ENCODE results near the gene ABCA1.
"Not testable (repeated sequence)": the region's sequence is repeated elsewhere in the genome, so short reads cannot be mapped to it uniquely, and the experiment has no call there.

ABCA1 gene

DNA sequence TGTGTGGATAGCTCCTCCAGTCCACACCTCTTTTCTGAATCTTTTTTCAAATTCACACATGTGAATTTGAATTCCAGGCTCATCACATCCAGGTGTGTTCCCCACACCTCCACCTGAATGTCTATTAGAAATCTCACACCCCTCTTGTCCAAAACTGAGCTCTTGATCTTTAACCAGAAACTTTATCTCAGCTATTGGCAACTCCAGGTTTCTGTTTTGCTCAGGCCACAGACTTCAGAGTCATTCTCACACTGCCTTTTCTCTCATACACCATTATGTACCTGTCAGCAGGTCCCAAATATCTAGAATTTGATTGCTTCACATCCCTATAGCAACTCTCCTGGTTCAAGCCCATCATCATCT lies 152.4 kb downstream of the ABCA1 start:
- H3K27me3 ChIP-seq (ENCODE audit: insufficient read depth, low read length), result no peaks in the 10 kb centered on the region
- no peak overlapping the region for H3K9ac ChIP-seq (ENCODE audit: low read depth, low read length)
- H3K9me3 ChIP-seq (ENCODE audit: insufficient read depth, low read depth, low read length), result no peaks in the 10 kb centered on the region
- no peaks in the 10 kb centered on the region for H3K4me1 ChIP-seq (ENCODE audit: insufficient read depth, low read length)
- H3K27ac ChIP-seq (ENCODE audit: low read depth, low read length), result no peak overlapping the region
- no peaks in the 10 kb centered on the region for H3K36me3 ChIP-seq (ENCODE audit: insufficient read depth, low read length)
- no peak overlapping the region for H3K4me3 ChIP-seq (ENCODE audit: low read length)

DNA sequence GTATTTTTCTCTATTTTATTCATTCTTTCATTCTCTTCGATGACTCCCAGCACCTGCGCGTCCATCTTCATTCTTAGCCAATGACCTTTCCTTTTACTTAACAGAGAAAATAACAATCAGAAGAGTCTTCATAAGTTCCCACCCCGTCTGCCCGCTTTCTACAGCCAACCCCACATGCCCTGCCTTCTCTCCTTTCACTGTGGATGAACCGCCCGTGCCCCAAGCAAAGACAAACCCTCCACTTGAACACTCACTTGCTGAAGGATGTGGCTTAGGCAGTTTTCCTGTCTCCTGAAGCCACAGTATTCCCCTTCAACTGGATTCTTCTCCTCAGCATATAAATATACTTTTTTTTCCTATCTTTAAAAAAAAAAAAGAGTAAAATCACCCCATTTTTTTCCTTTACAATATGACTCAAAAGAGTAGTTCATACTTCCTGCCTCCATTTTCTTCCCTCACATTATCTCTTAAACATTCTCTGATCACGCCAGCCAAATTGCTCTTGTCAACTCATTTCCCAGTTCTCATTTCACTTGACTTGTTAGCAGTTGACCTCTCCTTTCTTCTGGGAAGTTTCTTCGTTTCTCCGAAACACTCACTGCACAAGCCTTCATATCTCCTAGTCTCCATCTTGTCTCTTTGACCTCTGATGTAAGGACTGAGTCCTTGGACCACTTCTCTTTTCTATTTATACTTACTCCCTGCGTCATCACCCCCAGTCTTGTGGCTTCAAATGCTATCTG lies 153.0 kb downstream of the ABCA1 start:
- Histone ChIP-seq H3K9me3 (ENCODE audit: insufficient read depth, low read depth, low read length) (no peaks in the 10 kb centered on the region), H3K36me3 (ENCODE audit: insufficient read depth, low read length) (no peaks in the 10 kb centered on the region), H3K27ac (ENCODE audit: low read depth, low read length) (no peak overlapping the region), H3K27me3 (ENCODE audit: insufficient read depth, low read length) (no peaks in the 10 kb centered on the region), H3K4me3 (ENCODE audit: low read length) (no peak overlapping the region), H3K4me1 (ENCODE audit: insufficient read depth, low read length) (no peaks in the 10 kb centered on the region), H3K9ac (ENCODE audit: low read depth, low read length) (no peak overlapping the region)
- WGBS, result 90% methylated on average over 11 of the region's 11 CpGs

DNA sequence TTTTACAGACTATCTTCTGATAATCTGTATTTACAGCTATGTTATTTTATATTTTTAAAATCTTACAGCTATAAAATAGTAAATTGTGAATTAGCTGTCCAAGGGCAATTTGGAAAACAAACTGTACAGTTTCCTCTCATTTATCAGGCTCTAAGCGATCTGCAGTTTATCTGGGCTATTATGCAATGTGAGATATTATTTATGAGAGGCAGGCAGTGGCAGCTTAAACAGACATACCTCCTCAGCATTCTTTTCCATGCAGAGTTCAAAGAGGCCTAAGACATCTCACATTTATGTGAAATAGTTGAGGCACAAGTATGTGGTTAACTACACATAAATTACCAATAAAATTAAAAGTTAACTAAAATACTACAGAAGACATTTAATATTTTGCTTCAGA lies 153.8 kb downstream of the ABCA1 start:
- H3K4me3 ChIP-seq (ENCODE audit: low read length), result no peak overlapping the region
- H3K27ac ChIP-seq (ENCODE audit: low read depth, low read length), result no peak overlapping the region
- 100% methylated on average over 1 of the region's 1 CpG for WGBS
- H3K9ac ChIP-seq (ENCODE audit: low read depth, low read length), result no peak overlapping the region
- H3K27me3 ChIP-seq (ENCODE audit: insufficient read depth, low read length), result no peaks in the 10 kb centered on the region
- H3K4me1 ChIP-seq (ENCODE audit: insufficient read depth, low read length), result no peaks in the 10 kb centered on the region
- H3K9me3 ChIP-seq (ENCODE audit: insufficient read depth, low read depth, low read length), result no peaks in the 10 kb centered on the region
- H3K36me3 ChIP-seq (ENCODE audit: insufficient read depth, low read length), result no peaks in the 10 kb centered on the region

DNA sequence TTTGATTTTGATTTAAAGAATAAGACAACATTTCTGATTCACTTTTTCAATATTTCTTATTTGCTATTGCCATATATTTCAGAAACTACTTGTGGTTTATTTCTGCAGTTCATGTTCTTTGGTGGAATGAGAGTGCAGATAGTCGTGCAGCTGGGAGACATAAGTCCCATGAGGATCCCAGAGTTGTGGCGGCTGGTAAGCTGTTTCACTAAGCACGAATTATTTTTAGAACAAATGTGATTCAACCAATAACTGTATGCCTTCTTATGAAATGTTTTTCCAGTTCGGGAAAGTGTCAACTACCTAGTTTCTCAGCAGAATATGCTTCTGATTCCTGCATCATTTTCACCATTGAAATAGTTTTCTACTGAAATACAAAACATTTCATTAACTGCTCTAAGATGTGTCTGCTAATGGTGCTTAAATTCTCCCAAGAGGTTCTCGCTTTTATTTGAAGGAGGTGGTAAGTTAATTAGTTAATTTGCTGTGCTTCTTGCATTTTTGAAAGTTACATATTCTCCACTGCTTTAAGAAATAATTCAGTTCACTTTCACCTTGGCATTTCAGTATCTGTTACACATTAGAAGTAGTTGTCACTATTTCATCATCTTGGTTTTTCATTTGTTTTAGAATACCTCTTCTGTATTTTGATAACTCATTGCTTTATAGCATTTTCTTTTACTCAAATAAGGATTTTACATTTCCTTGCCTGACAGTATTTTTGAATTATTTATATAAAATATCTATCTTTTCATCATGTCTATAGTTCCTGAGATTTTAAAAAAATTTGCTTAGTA lies 155.0 kb downstream of the ABCA1 start:
- H3K9ac ChIP-seq (ENCODE audit: low read depth, low read length), result no peak overlapping the region
- no peak overlapping the region for H3K4me3 ChIP-seq (ENCODE audit: low read length)
- no peak overlapping the region for H3K27ac ChIP-seq (ENCODE audit: low read depth, low read length)

DNA sequence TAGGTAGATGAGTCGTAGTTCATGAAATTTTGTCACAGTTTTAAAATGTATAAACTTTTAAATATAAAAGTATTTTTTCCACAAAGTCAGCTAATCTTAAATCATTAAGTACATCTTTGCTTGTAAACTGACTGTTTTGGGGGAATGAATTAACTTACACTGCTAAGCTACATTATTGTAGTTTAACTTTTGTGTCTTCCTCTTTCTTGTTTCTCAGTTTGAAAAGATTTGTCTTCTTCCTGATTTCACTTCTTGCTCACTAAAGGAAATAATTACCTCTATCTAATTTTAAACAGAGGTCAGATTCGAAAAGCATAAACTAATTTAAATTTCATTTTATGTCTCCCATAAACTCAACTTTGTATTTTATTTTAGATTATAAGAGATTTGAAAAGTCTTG lies 158.3 kb downstream of the ABCA1 start:
- H3K4me1 ChIP-seq (ENCODE audit: insufficient read depth, low read length), result no peaks in the 10 kb centered on the region
- H3K27me3 ChIP-seq (ENCODE audit: insufficient read depth, low read length), result peaks cover 5% of the 10 kb centered on the region; the same call in 1 of the 2 replicates
- H3K9ac ChIP-seq (ENCODE audit: low read depth, low read length), result no peak overlapping the region
- H3K9me3 ChIP-seq (ENCODE audit: insufficient read depth, low read depth, low read length), result no peaks in the 10 kb centered on the region
- H3K4me3 ChIP-seq (ENCODE audit: low read length), result no peak overlapping the region
- no peaks in the 10 kb centered on the region for H3K36me3 ChIP-seq (ENCODE audit: insufficient read depth, low read length)
- no peak overlapping the region for H3K27ac ChIP-seq (ENCODE audit: low read depth, low read length)
- 100% methylated on average over 1 of the region's 2 CpGs for WGBS

More for the DNA sequence above, 155.0 kb downstream of the ABCA1 start:
- H3K27me3 ChIP-seq (ENCODE audit: insufficient read depth, low read length), result no peaks in the 10 kb centered on the region
- no peaks in the 10 kb centered on the region for H3K9me3 ChIP-seq (ENCODE audit: insufficient read depth, low read depth, low read length)
- no peaks in the 10 kb centered on the region for H3K36me3 ChIP-seq (ENCODE audit: insufficient read depth, low read length)
- H3K4me1 ChIP-seq (ENCODE audit: insufficient read depth, low read length), result no peaks in the 10 kb centered on the region
- 93% methylated on average over 5 of the region's 5 CpGs for WGBS

DNA sequence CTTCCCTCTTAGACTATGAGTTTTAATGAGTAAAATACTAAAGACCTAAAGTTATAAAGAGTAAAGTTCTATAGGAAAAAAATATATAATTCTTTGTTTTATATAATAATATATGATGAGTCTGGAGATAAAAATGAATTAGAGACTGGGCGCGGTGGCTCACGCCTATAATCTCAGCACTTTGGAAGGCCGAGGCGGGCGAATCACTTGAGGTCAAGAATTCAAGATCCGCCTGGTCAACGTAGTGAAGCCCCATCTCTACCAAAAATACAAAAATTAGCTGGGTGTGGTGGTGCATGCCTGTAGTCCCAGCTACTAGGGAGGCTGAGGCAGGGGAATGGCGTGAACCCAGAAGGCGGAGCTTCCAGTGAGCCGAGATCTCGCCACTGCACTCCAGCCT lies 158.9 kb downstream of the ABCA1 start:
- H3K9ac ChIP-seq (ENCODE audit: low read depth, low read length); H3K36me3 ChIP-seq (ENCODE audit: insufficient read depth, low read length); H3K4me1 ChIP-seq (ENCODE audit: insufficient read depth, low read length); H3K9me3 ChIP-seq (ENCODE audit: insufficient read depth, low read depth, low read length); H3K4me3 ChIP-seq (ENCODE audit: low read length); H3K27ac ChIP-seq (ENCODE audit: low read depth, low read length); H3K27me3 ChIP-seq (ENCODE audit: insufficient read depth, low read length): not testable (repeated sequence)
- 96% methylated on average over 12 of the region's 12 CpGs for WGBS

DNA sequence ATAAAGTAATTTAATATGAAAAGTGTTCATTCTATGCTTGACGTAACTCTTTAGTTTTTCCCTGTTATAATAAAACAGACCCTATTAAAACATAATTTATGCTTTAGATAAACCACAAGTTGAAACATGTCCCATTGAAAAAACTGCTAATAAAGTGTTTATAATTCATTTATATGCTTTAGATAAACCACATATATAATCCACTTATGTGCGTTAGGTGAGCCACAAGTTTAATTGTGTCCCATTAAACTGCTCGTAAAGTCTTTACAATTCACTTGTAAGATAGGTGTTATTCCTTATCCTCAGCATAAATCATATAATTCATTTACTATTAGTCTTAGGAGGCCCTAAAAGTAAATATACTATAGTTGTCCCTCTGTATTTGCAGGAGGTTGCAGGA lies 160.4 kb downstream of the ABCA1 start:
- Histone ChIP-seq H3K4me1 (ENCODE audit: insufficient read depth, low read length) (no peaks in the 10 kb centered on the region), H3K4me3 (ENCODE audit: low read length) (no peak overlapping the region), H3K9me3 (ENCODE audit: insufficient read depth, low read depth, low read length) (no peaks in the 10 kb centered on the region), H3K36me3 (ENCODE audit: insufficient read depth, low read length) (no peaks in the 10 kb centered on the region), H3K27me3 (ENCODE audit: insufficient read depth, low read length) (peaks cover 14% of the 10 kb centered on the region), H3K9ac (ENCODE audit: low read depth, low read length) (no peak overlapping the region), H3K27ac (ENCODE audit: low read depth, low read length) (no peak overlapping the region)
- WGBS, result 93% methylated on average over 3 of the region's 3 CpGs

DNA sequence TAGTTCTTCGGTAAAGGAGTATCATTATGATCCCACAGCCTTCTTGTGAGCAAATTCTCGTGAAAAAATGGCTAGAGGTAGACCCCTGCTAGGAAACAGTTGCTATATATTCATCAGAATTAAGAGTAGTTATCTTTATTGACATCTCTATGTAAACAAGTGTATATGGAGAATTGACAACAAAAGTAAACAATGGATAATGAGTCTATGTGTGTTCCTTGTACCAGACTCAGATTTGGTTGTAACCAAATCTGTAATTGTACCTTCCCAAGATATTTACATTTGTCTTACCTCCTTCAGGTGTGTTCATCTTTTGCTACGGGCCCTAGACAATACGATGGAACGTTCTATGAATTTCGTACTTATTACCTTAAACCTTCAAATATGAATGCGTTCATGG lies 161.9 kb downstream of the ABCA1 start:
- Histone ChIP-seq H3K27me3 (ENCODE audit: insufficient read depth, low read length) (peaks cover 14% of the 10 kb centered on the region), H3K4me3 (ENCODE audit: low read length) (no peak overlapping the region), H3K36me3 (ENCODE audit: insufficient read depth, low read length) (no peaks in the 10 kb centered on the region), H3K27ac (ENCODE audit: low read depth, low read length) (no peak overlapping the region), H3K4me1 (ENCODE audit: insufficient read depth, low read length) (no peaks in the 10 kb centered on the region), H3K9ac (ENCODE audit: low read depth, low read length) (no peak overlapping the region), H3K9me3 (ENCODE audit: insufficient read depth, low read depth, low read length) (no peaks in the 10 kb centered on the region)
- WGBS, result 93% methylated on average over 7 of the region's 7 CpGs

DNA sequence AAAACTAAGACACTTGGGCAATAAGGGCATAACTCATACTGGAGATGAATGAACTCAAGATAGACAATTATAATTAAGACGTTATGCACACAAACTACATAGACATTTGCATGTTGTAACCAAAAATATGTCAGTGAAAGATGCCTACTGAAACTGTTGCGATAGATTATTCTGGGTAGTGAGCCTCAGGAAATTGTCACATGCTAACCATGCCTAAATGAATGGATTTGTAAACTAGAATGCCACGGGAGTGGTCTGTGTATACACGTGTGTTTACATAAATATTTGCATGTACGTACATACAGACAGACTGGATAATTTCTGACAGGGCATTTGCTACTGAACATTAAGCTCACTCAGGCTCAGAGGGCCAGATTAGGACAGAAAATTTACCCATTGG lies 162.8 kb downstream of the ABCA1 start:
- no peaks in the 10 kb centered on the region for H3K36me3 ChIP-seq (ENCODE audit: insufficient read depth, low read length)
- no peak overlapping the region for H3K4me3 ChIP-seq (ENCODE audit: low read length)
- no peak overlapping the region for H3K27ac ChIP-seq (ENCODE audit: low read depth, low read length)
- no peak overlapping the region for H3K9ac ChIP-seq (ENCODE audit: low read depth, low read length)
- no peaks in the 10 kb centered on the region for H3K4me1 ChIP-seq (ENCODE audit: insufficient read depth, low read length)
- H3K27me3 ChIP-seq (ENCODE audit: insufficient read depth, low read length), result peaks cover 14% of the 10 kb centered on the region
- no peaks in the 10 kb centered on the region for H3K9me3 ChIP-seq (ENCODE audit: insufficient read depth, low read depth, low read length)
- WGBS, result 94% methylated on average over 4 of the region's 5 CpGs

DNA sequence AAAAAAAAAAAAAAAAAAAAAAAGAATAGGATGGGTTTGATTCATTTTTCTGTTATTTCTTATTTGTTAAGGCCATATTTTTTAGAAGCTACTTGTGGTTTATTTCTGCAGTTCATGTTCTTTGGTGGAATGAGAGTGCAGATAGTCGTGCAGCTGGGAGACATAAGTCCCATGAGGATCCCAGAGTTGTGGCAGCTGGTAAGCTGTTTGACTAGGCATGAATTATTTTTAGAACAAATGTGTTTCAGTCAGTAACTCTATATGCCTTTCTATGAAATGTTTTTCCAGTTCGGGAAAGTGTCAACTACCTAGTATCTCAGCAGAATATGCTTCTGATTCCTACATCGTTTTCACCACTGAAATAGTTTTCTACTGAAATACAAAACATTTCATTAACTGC lies 169.0 kb downstream of the ABCA1 start:
- no peak overlapping the region for H3K27ac ChIP-seq (ENCODE audit: low read depth, low read length)
- H3K4me1 ChIP-seq (ENCODE audit: insufficient read depth, low read length), result no peaks in the 10 kb centered on the region
- H3K36me3 ChIP-seq (ENCODE audit: insufficient read depth, low read length), result peaks cover 15% of the 10 kb centered on the region; the same call in 1 of the 2 replicates
- H3K27me3 ChIP-seq (ENCODE audit: insufficient read depth, low read length), result peaks cover 8% of the 10 kb centered on the region
- no peak overlapping the region for H3K9ac ChIP-seq (ENCODE audit: low read depth, low read length)
- no peak overlapping the region for H3K4me3 ChIP-seq (ENCODE audit: low read length)
- H3K9me3 ChIP-seq (ENCODE audit: insufficient read depth, low read depth, low read length), result no peaks in the 10 kb centered on the region
- WGBS, result 89% methylated on average over 3 of the region's 3 CpGs

DNA sequence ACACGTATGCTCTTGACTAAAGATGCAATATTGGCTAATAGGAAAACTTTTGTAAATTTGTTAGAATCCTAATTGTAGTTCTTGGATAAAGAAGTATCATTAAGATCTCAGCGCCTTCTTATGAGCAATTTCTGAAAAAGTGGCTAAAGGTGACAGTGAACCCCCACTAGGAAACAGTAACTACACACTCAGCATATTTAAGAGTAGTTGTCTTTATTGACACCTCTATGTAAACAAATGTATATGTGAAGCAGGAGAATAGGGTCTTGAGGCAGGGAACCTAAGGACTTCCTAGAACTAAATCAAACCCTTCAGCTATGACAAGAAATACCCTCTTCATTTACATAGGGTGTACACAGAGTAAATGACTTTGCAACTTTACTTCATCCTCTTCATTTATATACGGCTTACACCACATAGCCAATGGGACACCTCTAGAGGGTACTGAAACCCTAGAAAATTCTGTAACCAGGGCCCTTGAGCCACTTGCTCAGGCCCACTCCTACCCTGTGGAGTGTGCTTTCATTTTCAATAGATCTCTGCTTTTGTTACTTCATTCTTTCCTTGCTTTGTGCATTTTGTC lies 177.7 kb downstream of the ABCA1 start:
- peaks cover 21% of the 10 kb centered on the region; the same call in 1 of the 2 replicates for H3K36me3 ChIP-seq (ENCODE audit: insufficient read depth, low read length)
- no peaks in the 10 kb centered on the region for H3K9me3 ChIP-seq (ENCODE audit: insufficient read depth, low read depth, low read length)
- no peak overlapping the region for H3K4me3 ChIP-seq (ENCODE audit: low read length)
- 89% methylated on average over 3 of the region's 3 CpGs for WGBS
- H3K27me3 ChIP-seq (ENCODE audit: insufficient read depth, low read length), result 0 out of 2 replicates have a peak, but pooled peaks cover 3% of the 10 kb centered on the region
- no peak overlapping the region for H3K9ac ChIP-seq (ENCODE audit: low read depth, low read length)
- peaks cover 6% of the 10 kb centered on the region; the same call in 1 of the 2 replicates for H3K4me1 ChIP-seq (ENCODE audit: insufficient read depth, low read length)
- no peak overlapping the region for H3K27ac ChIP-seq (ENCODE audit: low read depth, low read length)
